GM19438 (cell line): ENCODE measurements around the gene NDUFA11.

Source experiments
- ATAC-seq: cut with Tn5 transposase; IDR thresholded peaks from one replicate; pipeline ENCODE4 v1.9.1; 2021; ENCODE audit warnings: low read depth; ENCODE audit not compliant: unreplicated experiment

The NDUFA11 gene

GRCh38 chr19:5903624-5904351 lies at the start of gene NDUFA11:
Gene NDUFA11, minus strand, starts transcription at chr19:5903790. Its CDS starts 82 bp downstream, at chr19:5903708.
- peak; percentile 40 for ATAC-seq

DNA sequence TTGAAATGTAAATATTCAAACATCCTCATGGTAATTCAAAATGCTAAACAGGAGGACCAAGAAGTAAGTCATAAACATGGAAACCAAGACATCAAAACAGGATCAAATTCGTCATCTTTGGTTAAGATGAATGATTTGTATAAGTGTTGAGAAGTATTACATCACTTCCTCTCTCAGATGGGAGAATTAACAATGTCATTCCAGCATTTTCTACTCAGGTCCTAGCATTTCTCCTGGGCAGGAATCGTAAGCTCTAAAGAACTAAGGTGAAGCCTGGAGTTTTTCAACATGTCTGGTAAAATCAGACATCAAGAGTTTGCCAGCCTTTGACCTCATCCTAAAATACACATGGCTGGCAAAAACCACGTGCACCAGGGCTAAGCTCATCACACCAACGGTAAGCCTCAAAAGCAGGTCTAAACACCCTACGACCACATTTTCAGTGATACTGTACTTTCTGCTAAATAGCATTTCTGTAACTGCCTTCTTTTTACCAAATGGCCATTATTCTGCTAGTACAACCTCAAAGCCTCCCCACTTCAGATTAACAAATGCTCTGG lies 49.5 kb upstream of the NDUFA11 start:
- no peak for ATAC-seq

DNA sequence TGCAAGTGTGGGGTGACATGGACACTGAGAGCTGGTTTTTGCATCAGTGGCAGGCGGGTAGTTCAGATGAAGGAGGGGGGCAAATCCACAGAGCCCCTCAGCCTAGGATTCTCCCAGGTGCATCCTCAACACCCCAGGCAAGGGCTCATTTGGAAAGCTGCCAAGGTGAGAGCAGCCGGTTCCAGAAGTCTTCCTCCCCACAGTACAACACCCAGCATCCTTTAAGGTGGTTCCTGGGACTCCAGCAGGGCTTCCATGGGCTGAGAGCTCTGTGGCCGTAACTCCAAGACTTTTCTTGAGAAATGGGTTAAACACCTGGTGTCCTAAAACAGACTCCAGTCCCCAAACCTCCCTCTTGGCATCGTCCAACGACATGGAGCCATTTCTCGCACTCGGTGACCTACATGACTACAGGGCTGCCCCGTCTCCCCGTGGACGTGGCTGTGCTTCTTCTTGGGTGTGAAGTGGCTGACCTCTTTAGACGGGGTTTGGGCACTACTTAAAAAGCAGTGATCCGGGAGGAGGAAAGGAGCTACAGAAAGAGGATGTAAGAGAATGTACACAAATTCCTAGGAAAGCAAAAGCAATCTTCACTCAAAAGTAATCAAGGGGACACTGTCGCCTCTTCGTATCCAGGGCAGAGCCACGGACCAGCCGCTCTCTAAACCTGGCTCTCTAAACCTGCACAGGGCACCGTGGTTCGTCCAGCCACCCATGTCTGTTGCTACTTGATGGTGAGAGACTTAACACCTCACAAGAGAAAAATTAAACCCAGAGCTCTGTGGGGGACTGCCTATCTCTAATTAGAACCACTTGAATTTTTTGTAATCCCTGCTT lies 48.8 kb upstream of the NDUFA11 start:
- no peak for ATAC-seq

GRCh38 chr19:5951338-5951861 lies 47.8 kb upstream of the NDUFA11 start:
- ATAC-seq, result no peak

GRCh38 chr19:5950741-5951140 lies 47.2 kb upstream of the NDUFA11 start:
- ATAC-seq, result no peak

GRCh38 chr19:5949792-5950305 lies 46.3 kb upstream of the NDUFA11 start:
- no peak for ATAC-seq

GRCh38 chr19:5948752-5949564 lies 45.4 kb upstream of the NDUFA11 start:
- ATAC-seq, result no peak

DNA sequence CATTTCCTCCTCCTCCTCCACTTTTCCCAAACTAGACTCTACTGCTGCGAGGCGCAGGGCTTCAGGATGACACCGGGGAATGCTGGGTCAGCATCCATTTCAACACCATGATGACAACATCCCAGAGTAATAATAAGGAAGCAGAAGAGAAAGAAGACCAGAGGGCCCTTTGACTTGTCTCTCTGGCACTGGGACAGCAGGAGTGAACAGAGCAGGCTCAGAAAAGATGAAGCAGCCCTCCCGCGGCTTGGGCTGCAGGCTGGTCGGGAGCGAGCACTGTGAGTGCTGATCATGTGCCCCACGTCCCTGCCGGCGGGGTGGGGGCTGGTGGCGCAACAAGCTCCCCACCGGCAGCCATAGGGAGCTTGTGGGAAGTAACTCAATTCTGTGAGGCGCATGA lies 43.8 kb upstream of the NDUFA11 start:
- no peak for ATAC-seq

DNA sequence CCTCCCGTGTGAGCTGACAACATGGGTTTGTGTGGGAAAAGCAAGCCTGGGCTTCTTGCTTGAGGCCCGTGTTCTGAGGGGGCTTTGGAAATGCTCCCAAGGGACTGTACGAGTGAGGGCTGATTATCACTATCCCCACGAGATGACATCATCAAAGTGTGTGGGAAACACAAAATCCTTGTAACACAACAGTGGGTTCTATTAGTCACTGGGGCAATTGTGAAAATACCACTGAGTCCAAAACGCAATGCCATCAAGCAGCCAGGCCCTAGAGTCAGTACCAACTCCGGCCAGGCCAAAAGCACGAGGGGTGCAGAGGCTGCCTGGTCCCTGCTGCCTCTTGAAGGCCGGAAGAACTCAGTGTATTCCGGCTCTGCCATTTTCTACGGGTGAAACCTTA lies 40.0 kb upstream of the NDUFA11 start:
- ATAC-seq, result no peak

DNA sequence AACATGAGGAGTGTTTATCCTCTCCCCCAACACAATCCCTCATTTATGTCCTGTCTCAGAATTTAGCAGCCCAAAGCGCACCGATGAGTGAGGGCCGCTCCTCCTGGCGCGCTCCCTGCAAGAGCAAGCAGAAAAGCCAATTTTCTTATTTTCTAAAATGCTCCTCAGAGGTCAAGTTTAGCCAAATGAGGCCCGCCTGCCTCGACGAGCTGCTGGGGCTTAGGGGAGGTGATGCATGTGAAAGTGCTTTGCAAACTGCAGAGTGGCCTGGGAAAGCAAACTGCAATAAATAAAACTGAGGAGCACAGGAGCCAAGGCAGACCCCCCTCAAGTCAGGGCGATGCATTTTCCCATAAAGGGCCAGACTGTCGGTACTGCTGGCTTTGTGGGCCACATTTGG lies 39.5 kb upstream of the NDUFA11 start:
- no peak for ATAC-seq

- no peak for ATAC-seq
Measured at GRCh38 chr19:5941673-5942072, 38.1 kb upstream of the NDUFA11 start.

- ATAC-seq, result no peak
Measured at GRCh38 chr19:5940260-5941208, 36.9 kb upstream of the NDUFA11 start.

DNA sequence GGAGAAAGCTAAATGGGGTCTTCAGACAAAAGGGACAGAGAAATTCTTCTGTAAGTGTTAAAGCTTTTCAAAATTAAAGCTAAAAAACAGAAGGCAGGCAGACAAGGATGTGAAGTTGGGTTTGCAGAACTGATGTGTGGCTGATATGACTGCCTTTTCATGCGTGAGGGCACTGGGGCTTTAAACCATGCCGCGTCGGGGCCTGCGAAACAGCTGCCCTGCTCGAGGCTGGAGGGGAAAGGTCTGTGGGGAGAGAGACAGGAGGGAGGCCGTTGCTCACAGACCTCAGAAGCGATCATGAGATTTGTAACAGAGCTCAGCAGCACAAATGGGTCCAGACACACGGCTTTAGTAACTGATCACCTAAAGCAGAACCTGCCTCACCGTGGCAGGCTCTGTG lies 34.0 kb upstream of the NDUFA11 start:
- no peak for ATAC-seq

DNA sequence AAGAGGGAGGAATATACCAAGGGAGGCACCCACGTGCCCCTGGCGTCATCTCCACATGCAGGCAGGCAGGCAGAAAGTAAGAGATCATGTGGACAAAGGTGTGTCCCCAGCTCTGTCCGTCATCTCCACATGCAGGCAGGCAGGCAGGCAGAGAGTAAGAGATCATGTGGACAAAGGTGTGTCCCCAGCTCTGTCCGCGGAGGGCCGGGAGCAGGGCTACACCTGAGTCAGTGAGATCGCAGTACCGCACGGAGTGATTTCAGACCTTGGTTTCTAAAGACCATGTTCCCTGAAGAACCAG lies 32.7 kb upstream of the NDUFA11 start:
- no peak for ATAC-seq

- no peak for ATAC-seq
Measured at GRCh38 chr19:5935473-5936291, 32.1 kb upstream of the NDUFA11 start.

GRCh38 chr19:5934774-5935472 lies 31.3 kb upstream of the NDUFA11 start:
- ATAC-seq, result no peak

DNA sequence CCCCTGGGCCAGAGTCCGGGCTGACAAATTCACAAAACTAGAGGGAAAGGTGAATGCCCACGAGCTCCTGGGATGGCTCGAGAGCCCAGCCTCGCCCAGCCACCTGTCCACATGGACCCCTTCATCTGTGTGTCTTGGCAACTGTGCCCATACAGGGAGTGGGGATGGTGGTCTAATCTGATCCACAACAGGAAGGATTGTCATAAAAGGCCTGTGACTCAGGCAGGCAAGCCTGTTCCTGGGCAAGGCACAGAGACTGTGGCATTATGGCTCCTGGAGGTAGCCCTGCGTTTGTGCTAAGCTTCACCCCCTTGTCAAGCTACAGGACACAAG lies 30.4 kb upstream of the NDUFA11 start:
- ATAC-seq, result no peak

DNA sequence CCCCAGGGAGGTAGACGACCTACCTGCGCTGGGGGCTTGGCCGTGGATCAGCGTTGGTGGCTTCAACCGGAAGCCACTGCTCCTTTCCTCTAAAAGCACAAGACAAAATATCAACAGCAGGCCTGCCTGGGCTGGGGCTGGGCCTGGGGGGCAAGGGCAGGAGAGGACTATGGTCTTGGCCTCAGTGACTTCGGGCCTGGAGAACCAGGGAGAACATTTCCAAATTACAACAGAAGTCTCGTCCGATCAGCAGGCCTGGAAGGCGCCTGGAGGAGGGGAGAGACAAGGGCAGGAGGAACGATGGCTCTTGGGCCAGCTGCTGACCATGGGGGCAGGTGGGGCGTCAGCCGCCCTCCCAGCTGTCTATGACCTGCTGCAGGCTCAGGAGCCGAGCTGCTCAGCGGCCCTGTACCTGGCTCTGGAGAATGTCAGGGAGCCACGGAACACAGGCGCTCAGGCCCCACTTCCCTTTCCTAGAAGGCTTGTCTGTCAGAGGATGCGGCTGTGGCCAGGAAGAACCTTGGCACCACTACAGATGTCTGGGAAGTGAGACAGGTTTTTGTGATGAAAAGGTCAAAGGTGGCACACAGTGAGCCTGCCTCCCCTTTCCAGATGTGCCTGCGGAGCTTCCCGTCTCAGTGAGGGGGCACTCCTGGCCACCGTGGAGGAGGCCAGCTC lies 29.9 kb upstream of the NDUFA11 start:
- no peak for ATAC-seq
